Stomach (tissue), 4 donors: ENCODE data around the gene TUBB1.

Experiments
- EP300 ChIP-seq: sonication (generic); formaldehyde crosslinking; IDR thresholded peaks from one replicate; pipeline ENCODE4 v1.6.1; 2017; ENCODE audit warnings: antibody characterized with exemption
- POLR2A ChIP-seq, 4 donors: fragments of 450-650 bp; IDR thresholded peaks; one replicate each; pipeline ENCODE4 v1.6.1; 2016; ENCODE audit warnings: antibody characterized with exemption in 4 of 4, control low read depth in 2 of 4, mild to moderate bottlenecking in 1 of 4, moderate library complexity in 1 of 4
- TF ChIP-seq, protein P1 (sequence below), 7 experiments: fragments of 450-650 bp in 4 of 7; fragments of 200-600 bp in 3 of 7; sonication (generic) in 3 of 7; IDR thresholded peaks; one replicate each; pipeline ENCODE4 v1.5.1; 2016 to 2019; ENCODE audit warnings: antibody characterized with exemption in 7 of 7, control low read depth in 2 of 7, mild to moderate bottlenecking in 1 of 7

DNA sequence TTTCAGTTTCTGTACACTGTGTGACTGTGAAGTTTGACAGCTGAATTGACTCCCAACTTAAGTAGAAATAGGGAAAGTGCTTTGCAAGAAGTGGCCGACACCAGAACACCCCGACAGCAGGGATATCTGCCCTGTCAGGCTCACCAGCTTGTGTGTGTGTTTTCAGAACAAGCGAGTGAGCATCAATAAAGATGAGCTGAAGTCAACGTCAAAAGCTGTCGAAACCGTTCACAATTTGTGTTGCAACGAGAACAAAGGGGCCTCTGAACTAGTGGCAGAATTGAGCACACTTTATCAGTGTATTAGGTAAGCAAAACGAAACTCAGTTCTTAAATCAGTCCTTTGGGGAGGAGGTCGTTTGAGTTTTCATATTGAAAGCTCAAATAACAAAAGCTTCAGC, 27.5 kb upstream of the TUBB1 start:
- TF ChIP-seq POLR2A (IDR thresholded peaks at IDR 0.05) (no peak), EP300 (no peak)
- TF ChIP-seq, protein P1, sequence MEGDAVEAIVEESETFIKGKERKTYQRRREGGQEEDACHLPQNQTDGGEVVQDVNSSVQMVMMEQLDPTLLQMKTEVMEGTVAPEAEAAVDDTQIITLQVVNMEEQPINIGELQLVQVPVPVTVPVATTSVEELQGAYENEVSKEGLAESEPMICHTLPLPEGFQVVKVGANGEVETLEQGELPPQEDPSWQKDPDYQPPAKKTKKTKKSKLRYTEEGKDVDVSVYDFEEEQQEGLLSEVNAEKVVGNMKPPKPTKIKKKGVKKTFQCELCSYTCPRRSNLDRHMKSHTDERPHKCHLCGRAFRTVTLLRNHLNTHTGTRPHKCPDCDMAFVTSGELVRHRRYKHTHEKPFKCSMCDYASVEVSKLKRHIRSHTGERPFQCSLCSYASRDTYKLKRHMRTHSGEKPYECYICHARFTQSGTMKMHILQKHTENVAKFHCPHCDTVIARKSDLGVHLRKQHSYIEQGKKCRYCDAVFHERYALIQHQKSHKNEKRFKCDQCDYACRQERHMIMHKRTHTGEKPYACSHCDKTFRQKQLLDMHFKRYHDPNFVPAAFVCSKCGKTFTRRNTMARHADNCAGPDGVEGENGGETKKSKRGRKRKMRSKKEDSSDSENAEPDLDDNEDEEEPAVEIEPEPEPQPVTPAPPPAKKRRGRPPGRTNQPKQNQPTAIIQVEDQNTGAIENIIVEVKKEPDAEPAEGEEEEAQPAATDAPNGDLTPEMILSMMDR (IDR thresholded peaks at IDR 0.05): no peak
